ENCODE measurements around the gene CRY2. TPM values are rescaled to one million over a fixed set of nuclear protein-coding genes. Genes with fewer than 3 reads are reported as not detected.

The CRY2 gene
- total and polyA plus RNA-seq, 10 of the 15 experiments (the other 5 are each of a cell fraction or from before 2014, with no cell fraction given) = 1.2 to 14.7 (median 8.1) TPM

GRCh38 chr11:45876401-45876800, 29.1 kb downstream of the CRY2 start:
- Histone ChIP-seq H3K4me2 (ENCODE audit: control insufficient read depth, insufficient read depth) (no peak overlapping the region), H4K20me1 (ENCODE audit: control insufficient read depth, insufficient read depth) (no peaks in the 10 kb centered on the region), H3K36me3 (ENCODE audit: control insufficient read depth in 2 of 2, insufficient read depth in 2 of 2, low read length in 1 of 2) (peaks cover 4 to 23% of the 10 kb centered on the region in 2 experiments), H3K27ac (ENCODE audit: control insufficient read depth, insufficient read depth) (no peak overlapping the region), H3K27me3 (replicated peaks in 1 of 2; ENCODE audit: control insufficient read depth in 2 of 2, insufficient read depth in 2 of 2, low read length in 1 of 2) (no peaks in the 10 kb centered on the region), H3K9ac (ENCODE audit: control insufficient read depth, insufficient read depth, low read length) (no peak overlapping the region), H3K9me3 (replicated peaks; ENCODE audit: control insufficient read depth, insufficient read depth, low read length) (no peaks in the 10 kb centered on the region), H3K4me3 (no peak overlapping the region), H3K79me2 (ENCODE audit: control insufficient read depth, insufficient read depth, low read length) (no peaks in the 10 kb centered on the region), H3K4me1 (ENCODE audit: control insufficient read depth, insufficient read depth, low read length) (no peaks in the 10 kb centered on the region), H2AFZ (ENCODE audit: control insufficient read depth, low read depth, low read length) (no peak overlapping the region)
- CTCF ChIA-PET = interaction anchor here (0.5 to 1.6 kb wide), 4 partner anchors 11 to 130 kb away, joined by 3 to 6 read pairs (median 3); no protein-coding TSS in a partner anchor
- FAIRE-seq = no peak
- 86% methylated on average over 6 of the region's 6 CpGs for WGBS (ENCODE audit: insufficient coverage, insufficient replicate concordance, low lambda C conversion rate, missing lambda C conversion rate)
- RAD21 ChIA-PET (ENCODE audit: unreplicated experiment) = interaction anchor here (1.2 kb wide), 1 partner anchor 34 kb away, joined by 3 read pairs; no protein-coding TSS in a partner anchor
- BruUV-seq (replicated peaks) = no TSS peak
- in situ Hi-C loops (cut with MboI) (no loop called here), intact Hi-C loops (cut with micrococcal nuclease; ENCODE audit: unreplicated experiment) (no loop called here)
- POLR2A ChIA-PET = interaction anchor here (0.5 kb wide), 1 partner anchor 249 kb away, joined by 3 read pairs; no protein-coding TSS in a partner anchor
- no peak for ATAC-seq
- SMC1A ChIA-PET (ENCODE audit: uncharacterized antibody, unreplicated experiment) = interaction anchor here (0.8 to 1.4 kb wide), 5 partner anchors 14 to 130 kb away, joined by 3 to 6 read pairs (median 3); partner anchors contain the start of gene CRY2
- DNase-seq (ENCODE audit: low read depth, low spot score) = no peak
- no peak for TF ChIP-seq E2F4 (IDR thresholded peaks at IDR 0.05; ENCODE audit: low read depth, low read length)
- TF ChIP-seq RELB (IDR thresholded peaks at IDR 0.05; ENCODE audit: low read depth) = no peak
- no peak for TF ChIP-seq RCOR1 (conservative IDR thresholded peaks at IDR 0.05; ENCODE audit: low read depth, low read length)
- TF ChIP-seq ZBTB4 (CRISPR knock-in tag; IDR thresholded peaks at IDR 0.05) = no peak

Data from GM12878 (cell line).